CD4-positive, alpha-beta T cell treated with Interferon alpha-2 for 1 hour (primary cell): Measurements from ENCODE around the gene RESP18.
A peak's percentile ranks its signal among the peaks of the same experiment; 100 is the strongest.
"Not testable (repeated sequence)": the region's sequence is repeated elsewhere in the genome, so short reads cannot be mapped to it uniquely, and the experiment has no call there.

Source experiments
- DNase-seq, 2 donors: peaks; one replicate each; pipeline ENCODE4 v3.0.0-alpha.2; 2020 to 2022

The RESP18 gene

GRCh38 chr2:219325136-219325535, 7.4 kb downstream of the RESP18 start:
- no peak for DNase-seq

- no peak for DNase-seq
Measured at GRCh38 chr2:219323434-219323833, 9.1 kb downstream of the RESP18 start.

GRCh38 chr2:219314804-219315468, 17.6 kb downstream of the RESP18 start:
- DNase-seq: no peak

- DNase-seq: not testable (repeated sequence)
Measured at GRCh38 chr2:219312683-219313263, 19.8 kb downstream of the RESP18 start.

- DNase-seq: no peak
Measured at GRCh38 chr2:219309278-219309677, 23.3 kb downstream of the RESP18 start, which contains the start of gene PTPRN. Gene PTPRN, minus strand, starts transcription at chr2:219309401. Its CDS starts 69 bp downstream, at chr2:219309332.

- DNase-seq: peak; percentile 43 to 64
Measured at GRCh38 chr2:219308142-219309101, 24.1 kb downstream of the RESP18 start.

- no peak for DNase-seq
Measured at GRCh38 chr2:219306047-219306446, 26.5 kb downstream of the RESP18 start.

GRCh38 chr2:219304223-219304622, 28.3 kb downstream of the RESP18 start:
- DNase-seq: no peak

GRCh38 chr2:219302412-219302968, 30.1 kb downstream of the RESP18 start:
- DNase-seq: no peak

- DNase-seq: no peak
Measured at GRCh38 chr2:219300022-219300421, 32.5 kb downstream of the RESP18 start.

- DNase-seq: no peak
Measured at GRCh38 chr2:219299372-219299760, 33.2 kb downstream of the RESP18 start.

GRCh38 chr2:219298759-219299371, 33.7 kb downstream of the RESP18 start:
- peak; percentile 81 to 89 for DNase-seq

GRCh38 chr2:219297766-219298456, 34.6 kb downstream of the RESP18 start:
- no peak for DNase-seq

- no peak for DNase-seq
Measured at GRCh38 chr2:219296631-219297391, 35.7 kb downstream of the RESP18 start.

- no peak for DNase-seq
Measured at GRCh38 chr2:219296142-219296541, 36.4 kb downstream of the RESP18 start.

- DNase-seq: peak; percentile 90 to 93
Measured at GRCh38 chr2:219294356-219295351, 37.9 kb downstream of the RESP18 start.

- no peak for DNase-seq
Measured at GRCh38 chr2:219293736-219294231, 38.8 kb downstream of the RESP18 start.

GRCh38 chr2:219292616-219293015, 39.9 kb downstream of the RESP18 start:
- no peak for DNase-seq

GRCh38 chr2:219291910-219292490, 40.5 kb downstream of the RESP18 start:
- no peak for DNase-seq
